ENCODE results near the gene WFDC13. TPM values are rescaled to one million over a fixed set of nuclear protein-coding genes. Genes with fewer than 3 reads are reported as not detected.

WFDC13 gene
- total RNA-seq, 2 donors from 2014 or later = not detected

- H3K27ac ChIP-seq (ENCODE audit: low read depth, low read length) = no peak overlapping the region
- peaks cover 37% of the 10 kb centered on the region for H3K9me3 Mint-ChIP-seq
- peaks cover 17% of the 10 kb centered on the region for H3K36me3 Mint-ChIP-seq (ENCODE audit: low read depth)
- no peak overlapping the region for H3K9ac ChIP-seq (ENCODE audit: extremely low read depth, low read length, poor library complexity, severe bottlenecking)
- H3K4me1 Mint-ChIP-seq = no peaks in the 10 kb centered on the region
- no peaks in the 10 kb centered on the region for H3K27me3 ChIP-seq (ENCODE audit: control insufficient read depth, insufficient read depth, low read length, poor library complexity, severe bottlenecking)
- H3K4me3 Mint-ChIP-seq = no peak overlapping the region
- no peak overlapping the region for H3K4me3 ChIP-seq (ENCODE audit: low read length)
- H3K36me3 ChIP-seq (ENCODE audit: control insufficient read depth, insufficient read depth, low read length) = no peaks in the 10 kb centered on the region
- no peaks in the 10 kb centered on the region for H3K4me1 ChIP-seq (ENCODE audit: control insufficient read depth, insufficient read depth, low read length)
- no peak for DNase-seq
- TF ChIP-seq, protein P1, sequence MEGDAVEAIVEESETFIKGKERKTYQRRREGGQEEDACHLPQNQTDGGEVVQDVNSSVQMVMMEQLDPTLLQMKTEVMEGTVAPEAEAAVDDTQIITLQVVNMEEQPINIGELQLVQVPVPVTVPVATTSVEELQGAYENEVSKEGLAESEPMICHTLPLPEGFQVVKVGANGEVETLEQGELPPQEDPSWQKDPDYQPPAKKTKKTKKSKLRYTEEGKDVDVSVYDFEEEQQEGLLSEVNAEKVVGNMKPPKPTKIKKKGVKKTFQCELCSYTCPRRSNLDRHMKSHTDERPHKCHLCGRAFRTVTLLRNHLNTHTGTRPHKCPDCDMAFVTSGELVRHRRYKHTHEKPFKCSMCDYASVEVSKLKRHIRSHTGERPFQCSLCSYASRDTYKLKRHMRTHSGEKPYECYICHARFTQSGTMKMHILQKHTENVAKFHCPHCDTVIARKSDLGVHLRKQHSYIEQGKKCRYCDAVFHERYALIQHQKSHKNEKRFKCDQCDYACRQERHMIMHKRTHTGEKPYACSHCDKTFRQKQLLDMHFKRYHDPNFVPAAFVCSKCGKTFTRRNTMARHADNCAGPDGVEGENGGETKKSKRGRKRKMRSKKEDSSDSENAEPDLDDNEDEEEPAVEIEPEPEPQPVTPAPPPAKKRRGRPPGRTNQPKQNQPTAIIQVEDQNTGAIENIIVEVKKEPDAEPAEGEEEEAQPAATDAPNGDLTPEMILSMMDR (conservative IDR thresholded peaks at IDR 0.05) = no peak
- 89 to 100% methylated on average over 2 to 3 of the region's 3 CpGs for WGBS, 2 experiments (ENCODE audit: insufficient coverage in 1 of 2, insufficient read length in 1 of 2)
- peaks cover 31% of the 10 kb centered on the region for H3K9me3 ChIP-seq (ENCODE audit: control insufficient read depth, low read length)
- no peak overlapping the region for H3K27ac Mint-ChIP-seq
- H3K27me3 Mint-ChIP-seq (ENCODE audit: insufficient read depth) = no peaks in the 10 kb centered on the region
Observed at GRCh38 chr20:45752746-45753145, 50.9 kb downstream of the WFDC13 start.

GRCh38 chr20:45758096-45758495, 56.3 kb downstream of the WFDC13 start:
- H3K4me1 ChIP-seq (ENCODE audit: control insufficient read depth, insufficient read depth, low read length) = no peaks in the 10 kb centered on the region

More at GRCh38 chr20:45758096-45758495, 56.3 kb downstream of the WFDC13 start:
- peaks cover 72% of the 10 kb centered on the region for H3K9me3 ChIP-seq (ENCODE audit: control insufficient read depth, low read length)
- Mint-ChIP-seq H3K4me3 (no peak overlapping the region), H3K27me3 (ENCODE audit: insufficient read depth) (no peaks in the 10 kb centered on the region), H3K9me3 (peaks cover 37% of the 10 kb centered on the region), H3K27ac (no peak overlapping the region), H3K36me3 (ENCODE audit: low read depth) (peaks cover 38% of the 10 kb centered on the region), H3K4me1 (no peaks in the 10 kb centered on the region)
- TF ChIP-seq, protein P1 (conservative IDR thresholded peaks at IDR 0.05) = no peak
- WGBS, 2 experiments (ENCODE audit: insufficient coverage in 1 of 2, insufficient read length in 1 of 2) = 97 to 100% methylated on average over 2 to 4 of the region's 4 CpGs
- DNase-seq = no peak
- no peaks in the 10 kb centered on the region for H3K27me3 ChIP-seq (ENCODE audit: control insufficient read depth, insufficient read depth, low read length, poor library complexity, severe bottlenecking)
- H3K27ac ChIP-seq (ENCODE audit: low read depth, low read length) = no peak overlapping the region
- peak overlapping the region; percentile 60 for H3K4me3 ChIP-seq (ENCODE audit: low read length)
- H3K36me3 ChIP-seq (ENCODE audit: control insufficient read depth, insufficient read depth, low read length) = no peaks in the 10 kb centered on the region
- no peak overlapping the region for H3K9ac ChIP-seq (ENCODE audit: extremely low read depth, low read length, poor library complexity, severe bottlenecking)

Small RNA genes within 50 kb of the gene (microRNA-seq; reads per million reads assigned to microRNA genes)
- gene MIR3617 (ENCODE audit: borderline microRNAs expressed) = 1.2 reads per million

Other genes with a start within 250 kb of the WFDC13 start
- gene WFDC2, start 232.3 kb upstream of the WFDC13 start, total RNA-seq = 100 to 1,000 TPM; 304 to 580 TPM
- gene SPINT3, start 186.4 kb upstream of the WFDC13 start, total RNA-seq = not detected
- not detected for gene WFDC6, start 162.6 kb upstream of the WFDC13 start, total RNA-seq
- gene EPPIN, start 154.6 kb upstream of the WFDC13 start, total RNA-seq = under 1 TPM in 1 of 2 donors, not detected in 1; 0.18 TPM
- gene WFDC8, start 122.8 kb upstream of the WFDC13 start, total RNA-seq = not detected
- not detected for gene WFDC10A, start 72.3 kb upstream of the WFDC13 start, total RNA-seq
- gene WFDC9, start 70.8 kb upstream of the WFDC13 start, total RNA-seq = not detected
- gene WFDC11, start 31.8 kb upstream of the WFDC13 start, total RNA-seq = not detected
- gene WFDC10B, start 3.0 kb downstream of the WFDC13 start, total RNA-seq = not detected
- gene SPINT4, start 20.3 kb downstream of the WFDC13 start, total RNA-seq = not detected
- gene WFDC3, start 89.8 kb downstream of the WFDC13 start, total RNA-seq = under 1 TPM in 1 of 2 donors, not detected in 1; 0.66 TPM
- gene DNTTIP1, start 89.9 kb downstream of the WFDC13 start, total RNA-seq = 10 to 100 TPM; 31.5 to 36.1 TPM
- 100 to 1,000 TPM; 139 to 216 TPM for gene UBE2C, start 110.6 kb downstream of the WFDC13 start, total RNA-seq
- gene TNNC2, start 125.3 kb downstream of the WFDC13 start, total RNA-seq = under 1 TPM in 1 of 2 donors, not detected in 1; 0.51 TPM
- 10 to 100 TPM; 18.0 to 18.8 TPM for gene SNX21, start 131.8 kb downstream of the WFDC13 start, total RNA-seq
- gene ACOT8, start 155.4 kb downstream of the WFDC13 start, total RNA-seq = 10 to 100 TPM; 24.3 to 27.9 TPM
- 1 to 10 TPM; 2.1 to 4.6 TPM for gene ZSWIM3, start 155.6 kb downstream of the WFDC13 start, total RNA-seq
- 10 to 100 TPM; 11.6 to 12.5 TPM for gene ZSWIM1, start 179.2 kb downstream of the WFDC13 start, total RNA-seq
- gene SPATA25, start 185.6 kb downstream of the WFDC13 start, total RNA-seq = 1 to 10 TPM; 2.2 to 2.6 TPM
- gene NEURL2, start 189.2 kb downstream of the WFDC13 start, total RNA-seq = 1 to 10 TPM; 4.4 to 6.4 TPM
- gene CTSA, start 189.3 kb downstream of the WFDC13 start, total RNA-seq = 10 to 100 TPM; 70.7 to 84.8 TPM
- gene PLTP, start 210.1 kb downstream of the WFDC13 start, total RNA-seq = 100 to 1,000 TPM in 1 of 2 donors, 10 to 100 TPM in 1; 92.1 to 123 TPM
- 10 to 100 TPM; 22.0 to 34.5 TPM for gene PCIF1, start 232.6 kb downstream of the WFDC13 start, total RNA-seq

Data from endodermal cell (in vitro differentiated cells).